NCI-H345 treated with DMSO at 0.1 percent for 48 hours (cell line): ENCODE results near the gene VANGL2.

ENCODE experiments used
- DNase-seq: peaks from one replicate; lab custom pipeline; 2025; ENCODE audit not compliant: unreplicated experiment; lab: John Stamatoyannopoulos, UW

Gene VANGL2

GRCh38 chr1:160404094-160404493 is 3.7 kb downstream of the VANGL2 start:
- DNase-seq: no peak

GRCh38 chr1:160405331-160405877 is 5.0 kb downstream of the VANGL2 start:
- no peak for DNase-seq

- DNase-seq: no peak
Measured at GRCh38 chr1:160406131-160406968, 6.0 kb downstream of the VANGL2 start.

DNA sequence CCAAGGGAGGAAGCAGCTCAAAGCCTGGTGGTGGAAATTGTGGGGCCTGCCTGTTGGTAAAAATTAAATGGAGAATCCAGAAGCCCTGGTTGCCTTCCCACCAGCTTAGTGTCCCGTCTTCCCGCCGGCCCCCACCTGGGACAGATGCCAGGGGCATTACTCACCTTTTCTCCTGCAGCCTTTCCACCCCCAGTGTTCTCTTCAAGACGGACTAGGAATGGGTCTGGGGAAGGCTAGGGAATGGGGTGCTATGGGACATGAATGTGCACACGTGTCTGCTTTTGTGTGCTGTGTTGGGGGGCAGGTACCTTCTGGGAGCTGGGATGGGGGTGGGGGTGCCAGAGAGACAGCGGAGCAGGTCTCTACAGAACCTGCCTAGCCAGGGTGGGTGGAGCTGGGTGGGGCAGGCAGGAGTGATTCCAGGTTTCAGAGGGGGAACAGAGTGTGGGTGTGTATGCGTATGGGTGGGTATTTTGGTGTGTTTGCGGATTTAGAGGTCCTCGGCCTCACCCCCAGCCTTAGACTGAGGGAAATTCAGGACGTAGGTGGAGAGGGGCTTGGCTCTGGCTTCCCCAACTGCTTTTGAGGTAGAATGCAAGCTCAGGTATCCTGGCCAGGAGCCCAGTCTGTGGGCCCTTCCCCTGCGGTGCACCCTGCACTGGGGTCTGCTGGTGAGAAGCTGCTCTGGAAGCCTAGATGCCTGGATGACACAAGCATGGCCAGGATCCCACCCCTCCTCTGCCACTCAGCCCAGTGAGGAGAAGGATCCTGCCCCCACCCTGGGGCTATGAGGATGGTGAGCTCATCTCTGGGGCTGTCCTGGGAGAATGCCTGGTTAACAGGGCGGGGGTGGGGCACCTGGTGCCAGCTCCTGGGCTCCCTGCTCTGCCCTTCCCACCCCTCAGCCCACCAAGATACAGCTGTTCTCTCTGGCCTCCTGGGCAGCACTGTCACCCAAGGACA is 7.8 kb downstream of the VANGL2 start:
- no peak for DNase-seq

DNA sequence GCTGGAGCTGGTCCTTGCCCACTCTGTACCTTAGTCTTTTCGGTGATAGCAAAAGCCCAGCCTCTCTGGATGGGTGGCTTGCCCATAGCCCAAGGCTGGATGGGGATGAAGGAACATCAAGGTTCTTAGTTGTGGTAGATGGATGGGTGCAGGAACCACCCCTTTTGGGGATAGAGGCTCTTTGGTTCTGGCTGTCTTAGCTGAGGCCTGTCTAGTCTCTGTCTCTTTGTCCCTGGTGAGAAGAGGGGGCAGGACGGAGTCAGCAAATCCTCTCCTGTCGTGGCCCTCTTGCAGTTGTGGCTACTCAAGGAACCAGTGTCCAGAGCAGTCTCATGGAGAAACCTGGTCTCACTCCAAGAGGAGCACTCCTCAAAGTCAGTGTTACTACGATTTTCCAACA is 8.5 kb downstream of the VANGL2 start:
- no peak for DNase-seq

DNA sequence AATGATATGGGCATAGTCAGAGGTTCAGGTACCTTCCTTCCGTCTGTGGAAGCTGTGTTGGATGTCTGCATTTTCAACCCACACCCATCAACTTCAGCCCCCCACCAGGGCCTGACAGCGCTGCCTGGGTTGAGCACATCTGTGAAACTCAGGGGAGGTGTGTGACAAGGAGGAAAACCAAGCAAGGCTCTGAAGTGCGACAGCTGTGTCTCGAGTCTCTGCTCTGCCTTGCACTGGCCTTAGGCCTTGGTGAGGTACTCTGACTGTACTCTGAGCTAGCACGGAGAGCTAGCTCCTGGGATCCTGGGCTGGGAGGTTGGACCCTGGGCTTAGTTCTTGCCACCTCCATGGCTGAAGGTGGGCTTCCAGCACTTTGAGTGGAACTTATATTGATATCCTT is 9.1 kb downstream of the VANGL2 start:
- no peak for DNase-seq

GRCh38 chr1:160410406-160411005 is 10.1 kb downstream of the VANGL2 start:
- no peak for DNase-seq

- DNase-seq: no peak
Measured at GRCh38 chr1:160411271-160412027, 11.1 kb downstream of the VANGL2 start.

- no peak for DNase-seq
Measured at GRCh38 chr1:160412028-160412362, 11.6 kb downstream of the VANGL2 start.

DNA sequence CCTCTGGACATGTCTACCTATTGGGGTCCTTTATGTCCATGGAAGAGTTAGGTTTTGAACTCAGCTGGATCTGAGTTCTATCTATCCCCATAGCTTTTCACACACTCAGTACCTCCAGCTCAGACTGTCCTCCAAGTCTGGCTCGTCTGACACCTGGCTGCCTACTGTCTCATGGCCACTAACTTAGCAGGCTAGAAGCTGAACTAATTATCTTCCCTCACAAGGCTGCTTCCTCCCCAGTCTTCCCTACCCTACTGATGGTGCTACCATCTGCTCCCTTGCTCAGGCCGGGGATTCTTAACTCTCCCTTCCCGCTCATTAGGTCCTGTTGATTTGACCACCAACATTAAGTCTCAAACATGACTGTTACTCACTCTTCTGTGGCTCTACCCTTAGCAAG is 13.4 kb downstream of the VANGL2 start:
- no peak for DNase-seq

DNA sequence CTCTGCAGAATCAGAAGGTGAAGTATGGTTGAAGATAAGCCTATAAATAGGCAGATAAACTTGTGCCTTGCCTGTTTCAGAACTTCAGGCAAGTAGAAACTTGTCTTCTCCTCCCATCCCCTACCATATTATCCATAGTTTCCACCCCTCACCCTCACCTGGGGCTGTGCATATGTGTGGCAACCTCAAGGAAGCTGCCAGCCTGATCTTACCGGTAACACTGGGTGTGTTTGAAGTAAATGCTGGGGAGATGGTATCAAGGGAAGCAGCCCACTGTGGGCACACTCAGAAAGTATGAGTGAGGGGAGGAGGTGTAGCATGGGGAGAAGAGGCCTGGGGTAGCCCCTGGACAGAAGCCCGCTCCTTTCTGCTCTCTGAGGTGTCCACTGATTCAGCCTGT is 14.5 kb downstream of the VANGL2 start:
- DNase-seq: no peak

DNA sequence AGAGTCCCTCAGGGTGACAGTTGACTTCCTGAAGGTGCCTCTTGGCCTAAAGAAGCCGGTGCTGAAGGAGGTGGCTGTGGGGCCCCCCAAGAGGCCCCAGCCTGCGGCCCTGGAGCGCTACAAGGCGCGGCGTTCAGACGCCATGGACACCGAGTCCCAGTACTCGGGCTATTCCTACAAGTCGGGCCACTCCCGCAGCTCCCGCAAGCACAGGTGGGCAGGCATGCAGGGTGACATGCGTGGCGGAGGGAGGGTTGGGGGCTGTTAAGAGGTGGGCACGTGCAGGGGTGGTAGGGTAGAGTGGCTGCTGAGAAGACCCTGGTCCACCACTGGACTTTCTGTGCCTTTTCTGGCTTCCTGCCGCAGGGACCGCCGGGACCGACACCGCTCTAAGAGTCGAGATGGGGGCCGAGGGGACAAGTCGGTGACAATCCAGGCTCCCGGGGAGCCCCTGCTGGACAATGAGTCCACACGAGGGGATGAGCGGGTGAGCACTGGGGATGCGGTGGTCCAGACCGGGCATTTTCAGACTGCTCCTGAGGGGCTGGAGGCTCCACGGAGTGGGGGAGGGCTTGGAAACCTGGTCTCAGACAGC is 15.4 kb downstream of the VANGL2 start:
- no peak for DNase-seq

DNA sequence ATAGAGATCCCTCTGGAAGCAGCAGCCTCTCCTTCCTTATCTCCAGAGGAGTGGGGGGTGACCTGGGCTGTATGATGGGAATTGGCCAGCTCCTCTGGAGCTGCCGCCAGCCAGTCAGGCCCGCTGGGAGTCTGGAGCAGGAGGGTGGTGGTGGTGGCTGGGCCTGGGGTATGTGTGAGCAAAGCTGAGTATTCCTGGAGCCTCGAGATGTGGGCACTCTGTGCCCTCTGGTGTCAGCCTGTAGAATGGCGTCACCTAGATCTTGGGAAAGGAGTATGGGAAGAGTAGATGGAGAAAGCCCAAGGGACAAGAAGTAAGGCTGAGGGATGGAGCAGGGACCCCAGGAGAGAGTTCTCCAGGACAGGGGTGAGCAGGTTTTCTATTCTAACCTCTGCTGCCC is 16.0 kb downstream of the VANGL2 start:
- no peak for DNase-seq

- no peak for DNase-seq
Measured at GRCh38 chr1:160418483-160418882, 18.1 kb downstream of the VANGL2 start.

- no peak for DNase-seq
Measured at GRCh38 chr1:160419150-160419837, 18.9 kb downstream of the VANGL2 start.

DNA sequence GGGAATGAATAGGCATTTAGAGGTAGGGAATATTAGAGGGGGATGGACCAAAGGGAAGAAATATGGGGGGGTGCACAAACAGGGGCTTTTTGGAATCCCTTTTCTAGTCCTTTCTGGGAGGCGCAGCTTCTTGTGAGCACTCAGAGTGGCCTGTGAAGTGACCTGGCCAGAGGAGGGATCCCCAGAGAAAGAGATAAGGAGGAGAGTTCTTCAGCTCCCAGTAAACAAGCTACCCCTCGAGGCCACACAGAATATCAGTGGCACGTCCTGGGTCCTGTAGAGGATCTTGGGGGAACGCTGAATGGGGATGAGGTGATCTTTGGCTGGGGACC is 19.4 kb downstream of the VANGL2 start:
- no peak for DNase-seq

DNA sequence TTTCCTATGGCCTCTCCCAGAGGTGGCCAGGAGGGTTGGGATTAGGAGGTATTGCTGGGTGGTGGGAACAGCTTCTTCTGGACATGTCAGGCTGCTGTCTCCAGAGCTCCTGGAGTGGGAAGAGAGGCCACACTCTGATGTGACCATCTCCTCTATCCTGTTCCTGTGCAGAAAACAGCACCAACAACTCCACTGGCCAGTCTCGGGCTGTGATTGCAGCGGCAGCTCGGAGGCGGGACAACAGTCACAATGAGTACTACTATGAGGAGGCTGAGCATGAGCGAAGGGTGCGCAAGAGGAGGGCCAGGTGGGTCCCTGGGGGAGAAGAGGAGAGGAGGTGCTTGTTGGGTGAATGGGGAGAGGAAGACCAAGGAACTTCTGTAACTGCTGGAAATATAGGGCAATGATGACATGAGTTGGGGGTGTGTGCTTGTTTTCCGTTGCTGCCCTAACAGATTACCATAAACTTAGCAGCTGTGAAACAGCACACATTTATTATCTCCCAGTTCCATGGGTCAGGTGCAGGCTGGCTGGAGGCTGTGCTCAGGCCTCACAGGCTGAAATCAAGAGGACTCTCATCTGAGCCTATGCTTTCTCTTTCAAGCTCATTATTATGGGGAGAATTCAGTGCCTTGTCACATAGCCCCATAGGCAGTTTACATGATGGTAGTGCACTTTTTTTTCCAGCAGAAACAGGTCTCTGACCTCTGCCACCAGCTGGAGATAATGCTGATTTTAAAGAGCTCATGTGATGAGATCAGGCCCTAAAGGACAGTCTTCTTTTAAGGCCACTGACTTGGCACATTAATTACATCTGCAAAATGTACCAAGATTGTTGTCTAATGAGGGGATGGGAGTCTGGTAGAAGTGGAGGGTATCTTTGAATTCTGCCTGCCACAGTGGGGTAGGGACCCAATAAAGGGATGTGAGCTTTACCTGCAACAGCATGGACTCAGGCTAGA is 20.8 kb downstream of the VANGL2 start:
- no peak for DNase-seq

GRCh38 chr1:160421881-160422280 is 21.5 kb downstream of the VANGL2 start:
- DNase-seq: no peak

DNA sequence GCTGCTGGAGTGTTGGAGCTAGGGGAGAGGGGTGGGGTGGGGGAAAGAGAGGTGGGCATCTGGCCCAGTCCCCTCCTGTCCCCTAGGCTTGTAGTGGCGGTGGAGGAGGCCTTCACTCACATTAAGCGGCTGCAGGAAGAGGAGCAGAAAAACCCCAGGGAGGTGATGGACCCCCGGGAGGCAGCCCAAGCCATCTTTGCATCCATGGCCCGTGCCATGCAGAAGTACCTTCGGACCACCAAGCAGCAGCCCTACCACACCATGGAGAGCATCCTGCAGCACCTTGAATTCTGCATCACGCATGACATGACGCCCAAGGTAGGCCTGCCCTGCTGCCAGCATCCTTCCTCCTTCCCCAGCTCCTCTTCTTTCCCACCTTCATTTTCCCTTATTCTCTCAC is 23.6 kb downstream of the VANGL2 start:
- no peak for DNase-seq
